MCF 10A (cell line): ENCODE measurements around the gene DNAH17. TPM values are rescaled to one million over a fixed set of nuclear protein-coding genes. Genes with fewer than 3 reads are reported as not detected.
"Not testable (repeated sequence)": the region's sequence is repeated elsewhere in the genome, so short reads cannot be mapped to it uniquely, and the experiment has no call there.

Experiments
- BruUV-seq: library from RNA; stranded (reverse); fragments of 400-500 nt; replicated peaks from 2 replicates; lab custom pipeline; 2021; lab: Mats Ljungman, UMichigan
- CTCF ChIA-PET: fragments of 300-600 bp; sonication (Branson Sonifier 250); formaldehyde crosslinking; extraction: SDS; loops from one replicate; lab custom pipeline; 2021; ENCODE audit warnings: antibody characterized with exemption, inconsistent platforms; lab: Yijun Ruan, JAX
- POLR2A ChIA-PET: fragments of 300-600, 350-650 bp; sonication (Branson Sonifier 250); formaldehyde crosslinking; extraction: SDS; loops from one replicate; lab custom pipeline; 2020; ENCODE audit warnings: antibody characterized with exemption, inconsistent platforms; lab: Yijun Ruan, JAX
- DNase-seq: peaks from one replicate; pipeline ENCODE4 v3.0.0-alpha.2; 2018; ENCODE audit not compliant: unreplicated experiment
- H3K27ac Mint-ChIP-seq: one replicate; pipeline ENCODE4 v1.8.0; 2022; ENCODE audit warnings: mild to moderate bottlenecking, low read depth, mixed read lengths; ENCODE audit not compliant: unreplicated experiment
- H3K27me3 Mint-ChIP-seq: one replicate; pipeline ENCODE4 v1.8.0; 2022; ENCODE audit warnings: mixed read lengths; ENCODE audit not compliant: insufficient read depth, unreplicated experiment
- H3K36me3 Mint-ChIP-seq: one replicate; pipeline ENCODE4 v1.8.0; 2022; ENCODE audit warnings: mild to moderate bottlenecking, moderate library complexity, mixed read lengths; ENCODE audit not compliant: insufficient read depth, unreplicated experiment
- H3K4me1 Mint-ChIP-seq: one replicate; pipeline ENCODE4 v1.8.0; 2022; ENCODE audit warnings: mixed read lengths; ENCODE audit not compliant: insufficient read depth, unreplicated experiment
- H3K4me3 Mint-ChIP-seq: one replicate; pipeline ENCODE4 v1.8.0; 2022; ENCODE audit warnings: mild to moderate bottlenecking, moderate library complexity, mixed read lengths; ENCODE audit not compliant: unreplicated experiment
- H3K9me3 Mint-ChIP-seq: one replicate; pipeline ENCODE4 v1.8.0; 2022; ENCODE audit warnings: mixed read lengths; ENCODE audit not compliant: unreplicated experiment
- CTCF ChIP-seq: fragments of 200-600 bp; IDR thresholded peaks from one replicate; pipeline ENCODE4 v1.8.0; 2022; ENCODE audit warnings: antibody characterized with exemption, mild to moderate bottlenecking; ENCODE audit not compliant: unreplicated experiment
- intact Hi-C: fragments of 100-400 bp; cut with micrococcal nuclease; formaldehyde crosslinking; loops from 2 replicates; pipeline ENCODE4 v1.14.1; 2022
- total RNA-seq: library from RNA; stranded (reverse); gene quantifications from 2 replicates; pipeline ENCODE4 v1.2.3, GENCODE V29; 2022

Gene DNAH17
- total RNA-seq, 1 experiment from 2014 or later, result not detected

GRCh38 chr17:78506454-78507309 lies 70.5 kb downstream of the DNAH17 start:
- intact Hi-C loops, result no loop called here
- no peak overlapping the region for H3K4me3 Mint-ChIP-seq
- no TSS peak for BruUV-seq
- H3K9me3 Mint-ChIP-seq, result no peaks in the 10 kb centered on the region
- no peaks in the 10 kb centered on the region for H3K36me3 Mint-ChIP-seq
- H3K4me1 Mint-ChIP-seq, result peaks cover 6% of the 10 kb centered on the region
- H3K27me3 Mint-ChIP-seq, result peaks cover 16% of the 10 kb centered on the region
- CTCF ChIA-PET, result interaction anchor here (0.6 to 1.0 kb wide), 4 partner anchors 10 to 246 kb away, joined by 3 to 5 read pairs (median 4); no protein-coding TSS in a partner anchor
- no peak overlapping the region for H3K27ac Mint-ChIP-seq
- DNase-seq, result no peak
- POLR2A ChIA-PET, result no interaction called here
- no peak for TF ChIP-seq CTCF

GRCh38 chr17:78504156-78504925 lies 72.9 kb downstream of the DNAH17 start:
- Mint-ChIP-seq H3K4me3 (no peak overlapping the region), H3K4me1 (peaks cover 6% of the 10 kb centered on the region), H3K9me3 (no peaks in the 10 kb centered on the region), H3K36me3 (no peaks in the 10 kb centered on the region), H3K27ac (no peak overlapping the region), H3K27me3 (peaks cover 16% of the 10 kb centered on the region)
- no TSS peak for BruUV-seq
- no peak for TF ChIP-seq CTCF
- ChIA-PET CTCF (no interaction called here), POLR2A (no interaction called here)
- DNase-seq, result no peak
- intact Hi-C loops, result loop anchor here (2.0 kb wide), 1 partner anchor 204 kb away; no protein-coding TSS in a partner anchor

GRCh38 chr17:78503388-78503787 lies 73.8 kb downstream of the DNAH17 start:
- H3K27ac Mint-ChIP-seq, H3K36me3 Mint-ChIP-seq, BruUV-seq, intact Hi-C loops, H3K4me1 Mint-ChIP-seq, CTCF ChIA-PET, POLR2A ChIA-PET, H3K4me3 Mint-ChIP-seq, DNase-seq, H3K9me3 Mint-ChIP-seq: not testable (repeated sequence)
- peaks cover 11% of the 10 kb centered on the region for H3K27me3 Mint-ChIP-seq

DNA sequence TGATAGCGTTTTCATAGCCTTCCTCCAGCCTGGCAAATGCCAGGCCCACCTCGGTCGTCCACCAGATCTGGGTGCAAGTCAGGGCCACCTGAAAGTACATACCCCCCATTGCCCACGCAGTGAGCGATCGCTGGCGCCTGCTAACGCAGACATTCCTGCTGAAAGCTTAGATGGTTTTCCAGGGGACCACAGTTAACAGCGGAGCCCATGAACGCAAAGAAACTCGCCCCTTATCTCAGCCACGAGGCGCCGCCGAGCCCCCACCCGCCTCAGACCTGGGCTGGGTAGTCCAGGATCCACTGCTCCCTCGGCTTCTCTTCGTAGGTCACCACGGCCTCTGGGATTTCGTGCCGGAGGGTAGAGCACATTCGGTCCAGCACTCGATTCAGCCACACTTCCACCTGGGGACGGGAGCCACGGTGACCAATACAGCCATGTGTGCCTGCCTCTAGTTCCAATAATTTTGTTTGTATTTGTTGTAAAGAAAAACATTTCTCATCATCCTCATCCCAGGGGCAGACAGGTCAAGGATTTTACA lies 74.5 kb downstream of the DNAH17 start:
- Mint-ChIP-seq H3K27ac (no peak overlapping the region), H3K27me3 (peaks cover 3% of the 10 kb centered on the region), H3K9me3 (no peaks in the 10 kb centered on the region), H3K4me1 (peaks cover 6% of the 10 kb centered on the region), H3K4me3 (no peak overlapping the region), H3K36me3 (no peaks in the 10 kb centered on the region)
- intact Hi-C loops, result no loop called here
- TF ChIP-seq CTCF, result no peak
- BruUV-seq, result no TSS peak
- ChIA-PET CTCF (no interaction called here), POLR2A (no interaction called here)
- DNase-seq, result no peak
